Hepatocyte (in vitro differentiated cells): Measurements from ENCODE around the gene AXIN1. TPM values are rescaled to one million over a fixed set of nuclear protein-coding genes. Genes with fewer than 3 reads are reported as not detected.
A peak's percentile ranks its signal among the peaks of the same experiment; 100 is the strongest.
"Not testable (repeated sequence)": the region's sequence is repeated elsewhere in the genome, so short reads cannot be mapped to it uniquely, and the experiment has no call there.

Experiments
- DNase-seq: peaks from one replicate; pipeline ENCODE4 v3.0.0-alpha.2; 2016; ENCODE audit warnings: low spot score
- H2AFZ ChIP-seq: fragments of 200-600 bp; sonication (generic); 2 replicates; pipeline ENCODE4 v1.6.0; 2016; ENCODE audit warnings: antibody characterized with exemption, mild to moderate bottlenecking
- H3K27ac ChIP-seq: fragments of 200-600 bp; sonication (generic); 2 replicates; pipeline ENCODE4 v1.5.1; 2016; ENCODE audit warnings: mild to moderate bottlenecking
- H3K27me3 ChIP-seq: fragments of 200-600 bp; sonication (generic); 2 replicates; pipeline ENCODE4 v1.6.1; 2016
- H3K36me3 ChIP-seq: fragments of 200-600 bp; sonication (generic); replicated peaks from 2 replicates; pipeline ENCODE4 v1.5.1; 2016; ENCODE audit warnings: low read depth; ENCODE audit not compliant: insufficient read depth
- H3K4me1 ChIP-seq: fragments of 200-600 bp; sonication (generic); 2 replicates; pipeline ENCODE4 v1.5.1; 2016; ENCODE audit warnings: mild to moderate bottlenecking, moderate library complexity; ENCODE audit not compliant: insufficient read depth
- H3K4me2 ChIP-seq: fragments of 200-600 bp; sonication (generic); 2 replicates; pipeline ENCODE4 v1.6.0; 2016
- H3K4me3 ChIP-seq: fragments of 200-600 bp; sonication (generic); 2 replicates; pipeline ENCODE4 v1.5.1; 2016; ENCODE audit warnings: mild to moderate bottlenecking
- H3K79me2 ChIP-seq: fragments of 200-600 bp; sonication (generic); 2 replicates; pipeline ENCODE4 v1.6.0; 2017; ENCODE audit warnings: mild to moderate bottlenecking
- H3K9me2 ChIP-seq: fragments of 200-600 bp; sonication (generic); replicated peaks from 2 replicates; pipeline ENCODE4 v1.6.0; 2017; ENCODE audit warnings: mild to moderate bottlenecking; ENCODE audit not compliant: insufficient read depth
- H3K9me3 ChIP-seq: fragments of 200-600 bp; sonication (generic); 2 replicates; pipeline ENCODE4 v1.5.1; 2016; ENCODE audit warnings: low read depth, mild to moderate bottlenecking
- H4K20me1 ChIP-seq: fragments of 200-600 bp; sonication (generic); 2 replicates; pipeline ENCODE4 v1.6.0; 2016; ENCODE audit warnings: mild to moderate bottlenecking; ENCODE audit not compliant: insufficient read depth, poor library complexity, severe bottlenecking
- CTCF ChIP-seq: fragments of 200-600 bp; sonication (generic); IDR thresholded peaks from 2 replicates; pipeline ENCODE4 v1.5.1; 2016; ENCODE audit warnings: antibody characterized with exemption, mild to moderate bottlenecking; ENCODE audit not compliant: poor library complexity
- EZH2 ChIP-seq: fragments of 200-600 bp; sonication (generic); IDR thresholded peaks from 2 replicates; pipeline ENCODE4 v1.6.1; 2016; ENCODE audit warnings: antibody characterized with exemption, mild to moderate bottlenecking, borderline replicate concordance
- EZH2phosphoT487 ChIP-seq: fragments of 200-600 bp; sonication (generic); IDR thresholded peaks from one replicate; pipeline ENCODE4 v1.6.1; 2018; ENCODE audit warnings: antibody characterized with exemption, mild to moderate bottlenecking, low read depth, moderate library complexity; ENCODE audit not compliant: unreplicated experiment, severe bottlenecking
- WGBS: methylation state at CpG from one replicate; pipeline ENCODE4 v1.1.6; 2016; ENCODE audit warnings: low lambda C conversion rate; ENCODE audit errors: missing lambda C conversion rate; 5-methylcytosine and 5-hydroxymethylcytosine counted together
- polyA plus RNA-seq: library from polyadenylated mRNA; unstranded; fragments of >200 nt; fragmentation: Nextera tagmentation; extraction: Ambion mirVana; gene quantifications from 2 replicates; pipeline ENCODE4 v1.2.1, GENCODE V29; 2016
- total RNA-seq: library from RNA; depleted of rRNA; stranded (reverse); fragments of >200 nt; gene quantifications from 2 replicates; pipeline ENCODE4 v1.2.3, GENCODE V29; 2014

AXIN1 gene
- total and polyA plus RNA-seq, 2 experiments from 2014 or later, result 16.1 to 27.2 TPM

GRCh38 chr16:351804-352520 lies 561 bp downstream of the AXIN1 start:
- no peak overlapping the region for H2AFZ ChIP-seq
- H3K9me2 ChIP-seq, result no peaks in the 10 kb centered on the region

GRCh38 chr16:350203-350602 lies 2.3 kb downstream of the AXIN1 start:
- H3K4me3 ChIP-seq, result no peak overlapping the region
- DNase-seq, result no peak
- H4K20me1 ChIP-seq, result peaks cover 61% of the 10 kb centered on the region
- H3K79me2 ChIP-seq, result peaks cover 67% of the 10 kb centered on the region
- H3K9me3 ChIP-seq, result no peaks in the 10 kb centered on the region
- WGBS, result 80% methylated on average over 8 of the region's 8 CpGs
- peaks cover 11% of the 10 kb centered on the region for H3K4me1 ChIP-seq
- H3K27ac ChIP-seq, result no peak overlapping the region
- H3K36me3 ChIP-seq, result no peaks in the 10 kb centered on the region
- no peak overlapping the region for H2AFZ ChIP-seq
- H3K4me2 ChIP-seq, result no peak overlapping the region
- H3K9me2 ChIP-seq, result no peaks in the 10 kb centered on the region
- TF ChIP-seq EZH2 (no peak), CTCF (no peak), EZH2phosphoT487 (no peak)
- H3K27me3 ChIP-seq, result no peaks in the 10 kb centered on the region

More at GRCh38 chr16:351804-352520, 561 bp downstream of the AXIN1 start:
- peak; percentile 60 for DNase-seq
- TF ChIP-seq EZH2phosphoT487 (no peak), EZH2 (no peak), CTCF (no peak)
- Histone ChIP-seq H3K27ac (peak overlapping the region; percentile 91), H3K4me1 (peaks cover 11% of the 10 kb centered on the region), H3K36me3 (no peaks in the 10 kb centered on the region), H3K79me2 (peaks cover 49% of the 10 kb centered on the region), H4K20me1 (peaks cover 47% of the 10 kb centered on the region), H3K9me3 (no peaks in the 10 kb centered on the region), H3K4me3 (peak overlapping the region; percentile 91), H3K4me2 (peak overlapping the region; percentile 93), H3K27me3 (no peaks in the 10 kb centered on the region)
- under 1% methylated on average over 23 of the region's 95 CpGs for WGBS

GRCh38 chr16:349211-349610 lies 3.3 kb downstream of the AXIN1 start:
- DNase-seq, result no peak
- H3K4me2 ChIP-seq, result no peak overlapping the region
- H3K4me1 ChIP-seq, result peaks cover 11% of the 10 kb centered on the region
- no peaks in the 10 kb centered on the region for H3K9me3 ChIP-seq
- H3K4me3 ChIP-seq, result no peak overlapping the region
- no peak overlapping the region for H3K27ac ChIP-seq
- no peaks in the 10 kb centered on the region for H3K9me2 ChIP-seq
- H3K36me3 ChIP-seq, result no peaks in the 10 kb centered on the region
- WGBS, result 92% methylated on average over 7 of the region's 7 CpGs
- no peak overlapping the region for H2AFZ ChIP-seq
- peaks cover 69% of the 10 kb centered on the region for H4K20me1 ChIP-seq
- no peak for TF ChIP-seq CTCF
- no peak for TF ChIP-seq EZH2
- no peak for TF ChIP-seq EZH2phosphoT487
- peaks cover 77% of the 10 kb centered on the region for H3K79me2 ChIP-seq
- no peaks in the 10 kb centered on the region for H3K27me3 ChIP-seq

GRCh38 chr16:348495-348894 lies 4.0 kb downstream of the AXIN1 start:
- not testable (repeated sequence) for H3K9me2 ChIP-seq, H3K9me3 ChIP-seq, H3K36me3 ChIP-seq, H3K4me2 ChIP-seq, H3K27me3 ChIP-seq, H3K27ac ChIP-seq, H3K4me3 ChIP-seq, H2AFZ ChIP-seq, DNase-seq
- WGBS, result 98% methylated on average over 10 of the region's 10 CpGs
- Histone ChIP-seq H3K4me1 (peaks cover 11% of the 10 kb centered on the region), H4K20me1 (peaks cover 76% of the 10 kb centered on the region), H3K79me2 (peaks cover 84% of the 10 kb centered on the region)
